HG02970 (cell line): ENCODE data around the gene CDC25A.

Experiments used
- ATAC-seq: cut with Tn5 transposase; IDR thresholded peaks from one replicate; pipeline ENCODE4 v1.9.1; 2021; ENCODE audit warnings: mild to moderate bottlenecking, moderate library complexity, moderate number of reproducible peaks; ENCODE audit not compliant: unreplicated experiment, low FRiP score

CDC25A gene

DNA sequence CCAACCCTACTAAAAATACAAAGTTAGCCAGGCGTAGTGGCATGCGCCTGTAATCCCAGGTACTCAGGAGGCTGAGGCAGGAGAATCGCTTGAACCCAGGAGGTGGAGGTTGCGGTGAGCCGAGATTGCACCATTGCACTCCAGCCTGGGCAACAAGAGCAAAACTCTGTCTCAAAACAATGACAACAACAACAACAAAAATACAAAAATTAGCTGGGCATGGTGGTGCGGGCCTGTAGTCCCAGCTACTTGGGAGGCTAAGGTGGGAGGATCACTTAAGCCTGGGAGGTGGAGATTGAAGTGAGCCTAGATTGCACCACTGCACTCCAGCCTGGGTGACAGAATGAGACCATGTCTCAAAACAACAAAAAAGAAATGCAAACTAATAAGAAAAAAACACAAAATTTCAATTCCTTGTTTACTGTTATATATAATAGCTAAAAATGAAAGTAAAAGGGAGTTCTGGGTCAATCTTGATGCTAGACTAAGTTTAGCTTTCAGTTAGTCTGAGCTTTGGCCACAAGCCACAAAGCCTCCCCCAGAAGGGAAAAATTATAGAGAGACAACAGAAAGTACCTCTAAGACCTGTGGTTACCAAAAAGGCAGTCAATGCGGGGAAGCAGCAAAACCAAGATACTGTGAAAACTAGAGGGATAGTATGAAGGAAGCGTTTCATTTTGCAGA is 76.0 kb downstream of the CDC25A start:
- ATAC-seq, result peak; percentile 67

DNA sequence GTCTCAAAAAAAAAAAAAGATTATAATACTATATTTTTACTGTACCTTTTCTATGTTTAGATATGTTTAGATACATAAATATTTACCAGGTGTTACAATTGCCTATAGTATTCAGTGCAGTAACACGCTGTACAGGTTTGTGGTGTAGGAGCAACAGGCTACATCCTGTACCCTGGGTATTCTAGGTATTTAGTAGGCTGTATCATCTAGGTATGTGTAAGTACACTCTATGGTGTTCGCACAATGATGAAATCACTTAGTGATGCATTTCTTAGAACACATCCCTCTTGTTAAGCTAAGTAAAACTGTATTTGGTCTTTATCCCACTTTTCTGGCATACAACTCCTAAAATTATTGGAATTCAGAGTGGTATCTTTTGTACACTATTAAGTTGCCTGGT is 77.8 kb downstream of the CDC25A start:
- ATAC-seq, result no peak

DNA sequence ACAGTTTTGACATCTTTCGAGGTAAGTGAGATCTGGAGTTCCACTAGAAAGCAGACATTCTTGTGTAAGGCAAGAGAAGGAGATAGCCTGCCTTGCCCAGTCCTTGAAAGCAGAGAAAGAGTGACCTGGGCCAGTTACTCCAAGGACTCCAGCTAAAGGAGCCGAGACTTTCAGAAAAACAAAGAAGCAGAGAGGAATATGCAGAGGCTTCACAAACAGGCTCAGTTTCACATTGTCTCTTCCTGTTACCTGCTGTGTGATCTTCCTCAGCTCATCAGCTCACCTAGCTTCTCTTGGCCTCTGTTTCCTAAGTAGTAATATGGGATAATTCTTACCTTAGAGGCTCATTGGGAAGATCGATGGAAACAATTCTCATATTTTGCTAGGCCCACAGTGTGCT is 81.0 kb downstream of the CDC25A start:
- ATAC-seq, result no peak
